ENCODE data around the gene MEIS1. TPM values are rescaled to one million over a fixed set of nuclear protein-coding genes. Genes with fewer than 3 reads are reported as not detected.
A peak's percentile ranks its signal among the peaks of the same experiment; 100 is the strongest.

Gene MEIS1
- total RNA-seq, 1 experiment from 2014 or later = 9.1 TPM

- no peak overlapping the region for H3K4me3 ChIP-seq
- H3K27me3 ChIP-seq (ENCODE audit: insufficient read depth, low read depth) = no peaks in the 10 kb centered on the region
- no peak overlapping the region for H2AFZ ChIP-seq
- DNase-seq = no peak
- H3K4me1 ChIP-seq (replicated peaks; ENCODE audit: insufficient read depth) = peaks cover 11% of the 10 kb centered on the region
- TF ChIP-seq EZH2 (IDR thresholded peaks at IDR 0.05; ENCODE audit: low read depth) = no peak
- TF ChIP-seq CTCF (conservative IDR thresholded peaks at IDR 0.05) = no peak
- H3K4me2 ChIP-seq = no peak overlapping the region; the same call in 1 of the 2 replicates
- H3K9me2 ChIP-seq (ENCODE audit: insufficient read depth) = no peaks in the 10 kb centered on the region
- no TSS peak for BruUV-seq (replicated peaks)
- peaks cover 6% of the 10 kb centered on the region for H3F3A ChIP-seq (ENCODE audit: insufficient read depth, low read depth)
- H3K27ac ChIP-seq = no peak overlapping the region
- intact Hi-C loops (cut with micrococcal nuclease; ENCODE audit: unreplicated experiment) = no loop called here
- no peaks in the 10 kb centered on the region for H4K20me1 ChIP-seq (ENCODE audit: insufficient read depth)
- H3K79me2 ChIP-seq (ENCODE audit: low read depth) = no peaks in the 10 kb centered on the region
- H3K36me3 ChIP-seq (ENCODE audit: low read depth) = no peaks in the 10 kb centered on the region
- ChIA-PET POLR2A (ENCODE audit: unreplicated experiment) (no interaction called here), CTCF (no interaction called here)
- H3K9me3 ChIP-seq (ENCODE audit: insufficient read depth, low read depth) = no peaks in the 10 kb centered on the region
These were observed 2.9 kb upstream of the MEIS1 start for GRCh38 chr2:66431846-66432587.

- H3K79me2 ChIP-seq (ENCODE audit: low read depth) = no peaks in the 10 kb centered on the region
- H3K9me3 ChIP-seq (ENCODE audit: insufficient read depth, low read depth) = no peaks in the 10 kb centered on the region
- peaks cover 6% of the 10 kb centered on the region for H3F3A ChIP-seq (ENCODE audit: insufficient read depth, low read depth)
- H3K4me2 ChIP-seq = peak overlapping the region; percentile 99
- TF ChIP-seq EZH2 (IDR thresholded peaks at IDR 0.05; ENCODE audit: low read depth) (no peak), CTCF (conservative IDR thresholded peaks at IDR 0.05) (no peak)
- H4K20me1 ChIP-seq (ENCODE audit: insufficient read depth) = no peaks in the 10 kb centered on the region
- BruUV-seq (replicated peaks) = no TSS peak
- DNase-seq = peak; percentile 81 to 83
- peak overlapping the region; percentile 72 for H3K4me3 ChIP-seq
- H3K4me1 ChIP-seq (replicated peaks; ENCODE audit: insufficient read depth) = peaks cover 13% of the 10 kb centered on the region
- POLR2A ChIA-PET (ENCODE audit: unreplicated experiment) = interaction anchor here (0.6 to 0.7 kb wide), 2 partner anchors 430 to 875 kb away, joined by 3 to 4 read pairs; no protein-coding TSS in a partner anchor
- intact Hi-C loops (cut with micrococcal nuclease; ENCODE audit: unreplicated experiment) = loop anchor here (1.0 kb wide), 2 partner anchors 57 to 142 kb away; no protein-coding TSS in a partner anchor
- H3K9me2 ChIP-seq (ENCODE audit: insufficient read depth) = no peaks in the 10 kb centered on the region
- no peak overlapping the region for H3K27ac ChIP-seq
- CTCF ChIA-PET = interaction anchor here (0.7 to 2.2 kb wide), 3 partner anchors 63 to 796 kb away, joined by 3 to 21 read pairs (median 9); no protein-coding TSS in a partner anchor
- H2AFZ ChIP-seq = peak overlapping the region; percentile 94
- no peaks in the 10 kb centered on the region for H3K27me3 ChIP-seq (ENCODE audit: insufficient read depth, low read depth)
- H3K36me3 ChIP-seq (ENCODE audit: low read depth) = no peaks in the 10 kb centered on the region
These were observed 1.9 kb upstream of the MEIS1 start for GRCh38 chr2:66432801-66433694.

GRCh38 chr2:66433695-66433944 is 1.3 kb upstream of the MEIS1 start:
- Histone ChIP-seq H3F3A (ENCODE audit: insufficient read depth, low read depth) (peaks cover 6% of the 10 kb centered on the region), H2AFZ (peak overlapping the region; percentile 94), H3K4me1 (replicated peaks; ENCODE audit: insufficient read depth) (peaks cover 13% of the 10 kb centered on the region), H3K36me3 (ENCODE audit: low read depth) (no peaks in the 10 kb centered on the region), H3K4me2 (peak overlapping the region; percentile 99), H4K20me1 (ENCODE audit: insufficient read depth) (no peaks in the 10 kb centered on the region), H3K9me2 (ENCODE audit: insufficient read depth) (no peaks in the 10 kb centered on the region), H3K9me3 (ENCODE audit: insufficient read depth, low read depth) (no peaks in the 10 kb centered on the region), H3K79me2 (ENCODE audit: low read depth) (no peaks in the 10 kb centered on the region), H3K4me3 (peak overlapping the region; percentile 72), H3K27me3 (ENCODE audit: insufficient read depth, low read depth) (no peaks in the 10 kb centered on the region), H3K27ac (no peak overlapping the region)
- ChIA-PET POLR2A (ENCODE audit: unreplicated experiment) (interaction anchor here (0.6 to 1.2 kb wide), 3 partner anchors 76 to 875 kb away, joined by 3 to 5 read pairs (median 4); no protein-coding TSS in a partner anchor), CTCF (interaction anchor here (0.7 to 2.2 kb wide), 3 partner anchors 62 to 551 kb away, joined by 3 to 21 read pairs (median 9); no protein-coding TSS in a partner anchor)
- intact Hi-C loops (cut with micrococcal nuclease; ENCODE audit: unreplicated experiment) = loop anchor here (1.0 kb wide), 2 partner anchors 57 to 142 kb away; no protein-coding TSS in a partner anchor
- TF ChIP-seq CTCF (conservative IDR thresholded peaks at IDR 0.05) = no peak; the same call in 1 of the 2 replicates
- TF ChIP-seq EZH2 (IDR thresholded peaks at IDR 0.05; ENCODE audit: low read depth) = no peak
- BruUV-seq (replicated peaks) = no TSS peak
- no peak for DNase-seq
